ENCODE results near the gene MBD4. TPM values are rescaled to one million over a fixed set of nuclear protein-coding genes. Genes with fewer than 3 reads are reported as not detected.

Gene MBD4
- total RNA-seq, 1 donor from 2014 or later: 34.9 TPM

GRCh38 chr3:129463094-129463493 lies 23.3 kb upstream of the MBD4 start:
- no peak for DNase-seq (ENCODE audit: low spot score)

GRCh38 chr3:129462361-129462968 lies 22.7 kb upstream of the MBD4 start:
- DNase-seq (ENCODE audit: low spot score): no peak

GRCh38 chr3:129461461-129462146 lies 21.9 kb upstream of the MBD4 start:
- no peak for DNase-seq (ENCODE audit: low spot score)

GRCh38 chr3:129461022-129461421 lies 21.3 kb upstream of the MBD4 start:
- DNase-seq (ENCODE audit: low spot score): no peak

- DNase-seq (ENCODE audit: low spot score): no peak
These were observed 20.8 kb upstream of the MBD4 start for GRCh38 chr3:129460572-129460971.

- no peak for DNase-seq (ENCODE audit: low spot score)
These were observed 20.4 kb upstream of the MBD4 start for GRCh38 chr3:129460155-129460554.

- no peak for DNase-seq (ENCODE audit: low spot score)
These were observed 14.0 kb upstream of the MBD4 start for GRCh38 chr3:129453732-129454131.

GRCh38 chr3:129449279-129450115 lies 9.7 kb upstream of the MBD4 start:
- no peak for DNase-seq (ENCODE audit: low spot score)

- peak; percentile 54 for DNase-seq (ENCODE audit: low spot score)
These were observed 8.6 kb upstream of the MBD4 start for GRCh38 chr3:129448186-129448895.

- DNase-seq (ENCODE audit: low spot score): no peak
These were observed 7.2 kb upstream of the MBD4 start for GRCh38 chr3:129446926-129447325.

GRCh38 chr3:129445471-129445870 lies 5.7 kb upstream of the MBD4 start:
- no peak for DNase-seq (ENCODE audit: low spot score)

GRCh38 chr3:129442947-129443346 lies 3.2 kb upstream of the MBD4 start:
- no peak for DNase-seq (ENCODE audit: low spot score)

- no peak for DNase-seq (ENCODE audit: low spot score)
These were observed 2.7 kb upstream of the MBD4 start for GRCh38 chr3:129442486-129442885.

- no peak for DNase-seq (ENCODE audit: low spot score)
These were observed 2.0 kb upstream of the MBD4 start for GRCh38 chr3:129441782-129442181.

GRCh38 chr3:129441215-129441614 lies 1.5 kb upstream of the MBD4 start:
- no peak for DNase-seq (ENCODE audit: low spot score)

GRCh38 chr3:129440618-129441190 lies 956 bp upstream of the MBD4 start:
- DNase-seq (ENCODE audit: low spot score): no peak

- peak; percentile 23 for DNase-seq (ENCODE audit: low spot score)
These were observed 427 bp downstream of the MBD4 start for GRCh38 chr3:129439226-129439816.

GRCh38 chr3:129435367-129435766 lies 4.4 kb downstream of the MBD4 start:
- no peak for DNase-seq (ENCODE audit: low spot score)

GRCh38 chr3:129434140-129434539 lies 5.6 kb downstream of the MBD4 start:
- no peak for DNase-seq (ENCODE audit: low spot score)

- DNase-seq (ENCODE audit: low spot score): no peak
These were observed 6.2 kb downstream of the MBD4 start for GRCh38 chr3:129433565-129433964.

GRCh38 chr3:129432671-129433070 lies 7.1 kb downstream of the MBD4 start:
- no peak for DNase-seq (ENCODE audit: low spot score)

Measured in mucosa of gallbladder (tissue), 1 donor.